Activated CD4-positive, alpha-beta memory T cell treated with anti-CD3 and anti-CD28 coated beads for 36 hours (primary cell): ENCODE measurements around the gene TUBA4B. TPM values are rescaled to one million over a fixed set of nuclear protein-coding genes. Genes with fewer than 3 reads are reported as not detected.
A peak's percentile ranks its signal among the peaks of the same experiment; 100 is the strongest.

Experiments
- CTCF ChIA-PET: fragments of 350-600 bp; sonication (Branson Sonifier 250); formaldehyde crosslinking; loops from one replicate; lab custom pipeline; 2021; ENCODE audit warnings: antibody characterized with exemption, inconsistent platforms; lab: Charles Lee
- POLR2A ChIA-PET: fragments of 350-600 bp; sonication (Branson Sonifier 250); formaldehyde crosslinking; loops from one replicate; lab custom pipeline; 2021; ENCODE audit warnings: antibody characterized with exemption; lab: Charles Lee
- DNase-seq: peaks from one replicate; pipeline ENCODE4 v3.0.0-alpha.2; 2020
- H3K27ac Mint-ChIP-seq: one replicate; pipeline ENCODE4 v1.8.0; 2021; ENCODE audit warnings: mixed read lengths
- H3K27me3 Mint-ChIP-seq: one replicate; pipeline ENCODE4 v1.8.0; 2021; ENCODE audit warnings: mixed read lengths
- H3K36me3 Mint-ChIP-seq: one replicate; pipeline ENCODE4 v1.8.0; 2021; ENCODE audit warnings: mixed read lengths
- H3K4me1 Mint-ChIP-seq: one replicate; pipeline ENCODE4 v1.8.0; 2021; ENCODE audit warnings: low read depth, mixed read lengths
- H3K4me3 Mint-ChIP-seq: one replicate; pipeline ENCODE4 v1.8.0; 2021; ENCODE audit warnings: mild to moderate bottlenecking, mixed read lengths
- H3K9me3 Mint-ChIP-seq: one replicate; pipeline ENCODE4 v1.8.0; 2021; ENCODE audit warnings: mixed read lengths
- intact Hi-C: fragments of 100-400 bp; cut with micrococcal nuclease; formaldehyde crosslinking; loops from one replicate; pipeline ENCODE4 v1.15.1; 2023
- total RNA-seq, 2 experiments: library from RNA; stranded (reverse); gene quantifications; one replicate each; pipeline ENCODE4 v1.2.3, GENCODE V29; 2021

TUBA4B gene
- not detected for total RNA-seq

DNA sequence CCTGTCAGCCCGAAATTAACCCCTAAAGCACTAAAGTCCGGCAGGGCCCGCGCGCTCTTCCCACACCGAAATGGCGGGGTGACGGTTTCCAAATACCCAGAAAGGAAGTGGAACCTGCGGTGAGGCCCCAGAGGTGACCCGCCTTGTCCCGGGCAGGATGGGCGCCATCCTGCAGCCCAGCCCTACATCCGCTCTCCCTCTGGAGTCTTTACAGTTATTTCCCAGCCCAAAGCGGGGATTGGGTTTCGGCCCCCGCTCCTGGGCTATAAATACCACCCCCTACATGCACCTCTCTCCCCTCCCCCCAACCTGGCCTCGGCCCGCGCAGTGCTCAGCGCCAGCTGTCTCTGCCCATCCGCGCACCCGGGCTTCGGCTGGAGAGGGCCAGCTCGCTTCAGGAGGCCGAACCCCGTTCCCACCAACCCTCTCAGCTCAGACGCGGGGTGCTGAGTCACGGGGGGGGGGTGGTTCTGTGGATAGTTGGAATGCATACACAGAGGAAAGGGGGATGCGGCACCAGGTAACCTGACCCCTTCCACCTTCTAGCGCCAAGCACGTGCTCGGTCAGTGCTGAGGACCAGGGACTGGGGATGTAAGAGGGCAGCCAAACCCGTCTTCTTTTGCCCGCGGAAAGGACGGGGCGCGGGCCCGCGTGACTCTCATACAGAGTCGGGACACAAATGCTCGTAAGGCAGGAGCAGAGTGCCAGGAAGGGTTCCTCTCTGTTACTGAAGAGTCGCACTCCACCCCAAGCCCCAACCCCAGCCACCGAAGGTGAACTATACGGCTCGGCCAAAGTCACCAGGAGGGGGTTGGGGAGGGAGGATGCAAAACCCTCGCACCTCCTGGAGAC, at the start of gene TUBA4B:
TUBA4B (plus strand) TSS at position 344 of the 853 bp plus-strand sequence; CDS start at position 509, 165 bp downstream.
- ChIA-PET POLR2A (interaction anchor here (0.7 to 4.7 kb wide), 15 partner anchors 8 to 848 kb away, joined by 3 to 85 read pairs (median 6); partner anchors contain the start of genes ABCB6, ANKZF1, ATG9A and CNPPD1), CTCF (interaction anchor here (0.5 to 8.2 kb wide), 6 partner anchors 14 to 1085 kb away, joined by 3 to 95 read pairs (median 4); partner anchors contain the start of genes ANKZF1, ATG9A and DNAJB2)
- peak; percentile 79 for DNase-seq
- peaks cover 46% of the 10 kb centered on the region for H3K36me3 Mint-ChIP-seq
- H3K27me3 Mint-ChIP-seq = no peaks in the 10 kb centered on the region
- peaks cover 58% of the 10 kb centered on the region for H3K4me1 Mint-ChIP-seq
- H3K27ac Mint-ChIP-seq = peak within 1 kb of the TSS; percentile 97
- intact Hi-C loops = loop anchor here (1.0 to 10.0 kb wide), 6 partner anchors 8 to 598 kb away; partner anchors contain the start of genes ABCB6, BCS1L, DNAJB2 and GLB1L
- peak within 1 kb of the TSS; percentile 86 for H3K4me3 Mint-ChIP-seq
- no peaks in the 10 kb centered on the region for H3K9me3 Mint-ChIP-seq

DNA sequence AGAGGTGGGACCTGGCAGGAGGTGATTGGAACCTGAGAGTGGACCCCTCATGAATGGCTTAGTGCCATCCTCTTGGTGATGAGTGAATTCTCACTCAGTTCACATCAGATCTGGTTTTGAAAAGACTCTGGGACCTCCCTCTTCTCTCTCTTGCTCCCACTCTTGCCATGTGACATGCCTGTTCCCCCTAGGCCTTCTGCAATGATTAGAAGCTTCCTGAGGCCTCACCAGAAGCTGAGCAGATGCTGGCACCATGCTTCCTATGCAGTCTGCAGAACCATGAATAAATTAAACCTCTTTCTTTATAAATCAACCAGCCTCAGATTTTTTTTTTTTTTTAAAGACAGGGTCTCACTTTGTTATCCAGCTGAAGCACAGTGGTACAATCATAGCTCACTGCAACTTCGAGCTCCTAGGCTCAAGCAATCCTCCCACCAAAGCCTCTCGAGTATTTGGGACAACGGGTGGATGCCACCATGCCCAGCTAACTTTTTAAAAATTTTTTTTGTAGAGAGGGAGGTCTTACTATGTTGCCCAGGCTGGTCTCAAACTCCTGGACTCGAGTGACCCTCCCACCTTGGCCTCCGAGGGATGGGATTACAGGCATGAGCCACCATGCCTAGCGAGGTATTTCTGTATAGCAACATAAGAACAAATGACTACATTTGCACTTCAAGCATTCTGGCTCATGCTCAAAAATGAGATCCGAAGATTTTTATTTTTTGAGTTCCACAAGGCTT, 48.4 kb upstream of the TUBA4B start:
- Mint-ChIP-seq H3K9me3 (peaks cover 5% of the 10 kb centered on the region), H3K27me3 (no peaks in the 10 kb centered on the region), H3K4me3 (no peak overlapping the region), H3K27ac (no peak overlapping the region), H3K4me1 (peaks cover 25% of the 10 kb centered on the region), H3K36me3 (peaks cover 5% of the 10 kb centered on the region)
- POLR2A ChIA-PET = no interaction called here
- no peak for DNase-seq
- CTCF ChIA-PET = interaction anchor here (0.7 kb wide), 1 partner anchor 33 kb away, joined by 3 read pairs; no protein-coding TSS in a partner anchor
- intact Hi-C loops = no loop called here

DNA sequence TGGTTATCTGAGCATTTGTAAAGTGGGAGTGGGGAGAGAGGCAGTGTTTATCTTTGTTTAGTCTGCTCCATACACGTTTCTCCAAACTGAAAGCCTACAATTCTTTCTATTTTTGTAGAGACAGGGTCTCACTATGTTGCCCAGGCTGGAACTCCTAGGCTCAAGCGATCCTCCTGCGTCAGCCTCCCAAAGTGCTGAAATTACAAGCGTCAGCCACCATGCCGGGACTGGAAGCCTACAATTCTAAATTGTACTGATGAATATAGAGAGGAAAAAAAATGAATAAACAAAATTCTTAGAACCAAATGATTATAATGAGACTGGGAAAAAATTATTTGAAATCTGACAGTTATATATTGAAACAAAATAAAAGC, 47.9 kb upstream of the TUBA4B start:
- H3K27me3 Mint-ChIP-seq = no peaks in the 10 kb centered on the region
- peak overlapping the region; percentile 94 for H3K4me3 Mint-ChIP-seq
- intact Hi-C loops = no loop called here
- ChIA-PET CTCF (interaction anchor here (1.0 to 1.6 kb wide), 2 partner anchors 35 to 50 kb away, joined by 3 to 7 read pairs; partner anchors contain the start of gene SLC23A3), POLR2A (interaction anchor here (2.0 to 2.6 kb wide), 2 partner anchors 25 to 28 kb away, joined by 16 to 26 read pairs; partner anchors contain the start of genes ANKZF1, ATG9A and CNPPD1)
- no peak for DNase-seq
- peaks cover 5% of the 10 kb centered on the region for H3K9me3 Mint-ChIP-seq
- no peak overlapping the region for H3K27ac Mint-ChIP-seq
- H3K36me3 Mint-ChIP-seq = peaks cover 5% of the 10 kb centered on the region
- H3K4me1 Mint-ChIP-seq = peaks cover 25% of the 10 kb centered on the region

DNA sequence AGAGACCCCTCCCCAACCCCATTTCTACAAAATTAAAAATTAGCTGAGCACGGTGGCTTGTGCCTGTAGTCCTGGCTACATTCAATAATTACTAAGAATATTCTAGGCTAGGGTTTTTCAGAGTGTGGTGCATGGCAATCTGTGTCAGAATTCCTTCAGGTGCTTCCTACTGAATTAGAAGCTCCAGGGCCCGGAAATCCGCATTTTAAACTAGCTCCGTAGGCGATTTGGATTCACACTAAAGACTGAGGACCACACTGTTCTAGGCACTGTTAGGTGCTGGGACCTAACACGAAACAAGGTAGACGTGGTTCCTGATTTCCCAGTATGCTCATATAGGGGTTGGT, 47.1 kb upstream of the TUBA4B start:
- peaks cover 27% of the 10 kb centered on the region for H3K4me1 Mint-ChIP-seq
- peak overlapping the region; percentile 99 for H3K27ac Mint-ChIP-seq
- CTCF ChIA-PET = interaction anchor here (1.0 to 3.5 kb wide), 14 partner anchors 12 to 226 kb away, joined by 3 to 22 read pairs (median 5); partner anchors contain the start of genes ANKZF1, ATG9A, CNPPD1 and GLB1L
- intact Hi-C loops = loop anchor here (1.0 kb wide), 7 partner anchors 23 to 547 kb away; partner anchors contain the start of genes ANKZF1, ATG9A, BCS1L and DNAJB2
- peaks cover 5% of the 10 kb centered on the region for H3K9me3 Mint-ChIP-seq
- peaks cover 4% of the 10 kb centered on the region for H3K36me3 Mint-ChIP-seq
- no peaks in the 10 kb centered on the region for H3K27me3 Mint-ChIP-seq
- POLR2A ChIA-PET = interaction anchor here (0.6 to 2.6 kb wide), 14 partner anchors 12 to 178 kb away, joined by 3 to 26 read pairs (median 4); partner anchors contain the start of genes ANKZF1, ATG9A, CNPPD1 and GLB1L
- peak overlapping the region; percentile 94 for H3K4me3 Mint-ChIP-seq
- DNase-seq = no peak

DNA sequence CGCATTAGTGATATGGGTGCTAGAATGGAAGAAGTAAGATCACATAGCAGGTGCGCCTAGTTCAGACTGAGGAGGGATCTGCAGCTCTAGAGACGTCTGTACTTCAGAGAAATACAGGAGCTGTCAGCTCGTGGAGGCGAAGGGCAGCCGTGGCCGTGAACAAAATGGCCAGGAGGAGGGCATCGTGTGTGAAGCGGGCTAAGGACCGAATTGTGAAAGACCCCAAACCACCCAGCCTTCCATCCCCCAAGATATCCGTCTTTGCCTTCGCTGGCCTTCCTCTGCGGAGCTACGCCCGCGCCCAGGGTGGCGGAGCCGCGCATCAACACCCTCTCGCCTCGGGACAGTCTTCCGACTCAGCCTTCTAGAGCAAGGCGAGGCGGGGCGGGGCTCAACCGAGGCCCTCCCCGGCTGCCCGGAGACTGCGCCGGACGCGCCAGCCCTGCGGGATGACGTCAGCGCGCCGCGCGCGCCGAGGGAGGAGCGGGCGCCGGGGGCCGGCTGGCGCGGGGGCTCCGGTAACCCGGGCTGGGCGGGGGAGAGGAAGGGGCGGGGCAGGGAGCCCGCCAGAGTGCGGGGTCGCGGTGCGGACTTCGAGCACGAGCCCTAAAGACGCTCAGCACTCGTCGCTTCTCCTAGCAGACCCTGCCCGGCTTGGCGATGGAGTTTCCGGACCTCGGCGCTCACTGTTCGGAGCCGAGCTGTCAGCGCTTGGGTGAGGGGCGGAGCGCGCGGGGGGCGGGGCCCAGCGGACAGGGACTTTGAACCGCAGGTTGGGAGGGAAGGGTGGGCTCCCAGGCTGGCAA, 46.5 kb upstream of the TUBA4B start, which contains the start of gene ZFAND2B:
ZFAND2B (plus strand) TSS at position 455 of the 806 bp plus-strand sequence; CDS start at position 661, 206 bp downstream.
- H3K27ac Mint-ChIP-seq = peak within 1 kb of the TSS; percentile 99
- intact Hi-C loops = loop anchor here (1.0 kb wide), 8 partner anchors 12 to 547 kb away; partner anchors contain the start of genes ABCB6, ANKZF1, ATG9A and BCS1L
- peak within 1 kb of the TSS; percentile 94 for H3K4me3 Mint-ChIP-seq
- ChIA-PET POLR2A (interaction anchor here (0.7 to 2.6 kb wide), 13 partner anchors 11 to 88 kb away, joined by 3 to 26 read pairs (median 4); partner anchors contain the start of genes ANKZF1, ATG9A, CNPPD1 and GLB1L), CTCF (interaction anchor here (0.7 to 3.5 kb wide), 16 partner anchors 11 to 226 kb away, joined by 3 to 22 read pairs (median 5); partner anchors contain the start of genes ANKZF1, ATG9A, CNPPD1 and GLB1L)
- H3K27me3 Mint-ChIP-seq = no peaks in the 10 kb centered on the region
- peaks cover 5% of the 10 kb centered on the region for H3K9me3 Mint-ChIP-seq
- peak; percentile 95 for DNase-seq
- peaks cover 3% of the 10 kb centered on the region for H3K36me3 Mint-ChIP-seq
- peaks cover 32% of the 10 kb centered on the region for H3K4me1 Mint-ChIP-seq

DNA sequence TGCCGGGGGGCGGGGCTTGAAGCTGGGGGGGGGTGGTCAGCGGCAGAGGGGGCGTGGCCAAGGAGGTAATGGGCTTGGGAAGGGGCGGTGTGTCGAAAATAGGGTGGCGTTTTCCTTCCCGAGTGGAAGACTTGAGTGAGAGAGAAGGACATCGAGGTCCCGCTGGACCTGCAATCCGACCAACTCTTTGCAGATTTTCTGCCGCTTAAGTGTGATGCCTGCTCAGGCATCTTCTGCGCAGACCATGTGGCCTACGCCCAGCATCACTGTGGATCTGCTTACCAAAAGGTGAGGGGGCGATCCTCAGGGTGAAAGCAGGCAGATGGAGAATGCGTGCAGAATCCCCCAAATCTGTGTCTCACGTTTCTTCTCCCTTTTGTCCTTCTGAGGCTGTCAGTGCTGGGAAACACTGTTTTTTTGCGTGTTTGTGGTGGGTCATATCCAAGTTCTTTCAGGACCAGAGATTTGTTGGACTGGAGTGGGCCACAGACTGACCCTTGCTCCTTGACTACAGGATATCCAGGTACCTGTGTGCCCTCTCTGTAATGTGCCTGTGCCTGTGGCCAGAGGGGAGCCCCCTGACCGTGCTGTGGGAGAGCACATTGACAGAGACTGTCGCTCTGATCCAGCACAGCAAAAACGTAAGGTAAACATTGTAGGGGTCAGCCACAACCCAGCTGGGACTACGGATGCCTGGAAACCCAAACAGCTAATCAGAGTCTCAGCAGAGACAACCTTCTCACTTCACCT, 45.7 kb upstream of the TUBA4B start:
- Mint-ChIP-seq H3K4me3 (peak overlapping the region; percentile 94), H3K36me3 (peaks cover 7% of the 10 kb centered on the region), H3K27me3 (no peaks in the 10 kb centered on the region), H3K27ac (peak overlapping the region; percentile 80), H3K4me1 (peaks cover 34% of the 10 kb centered on the region), H3K9me3 (peaks cover 5% of the 10 kb centered on the region)
- POLR2A ChIA-PET = interaction anchor here (1.4 to 2.6 kb wide), 6 partner anchors 9 to 43 kb away, joined by 3 to 26 read pairs (median 6); partner anchors contain the start of genes ANKZF1, ATG9A and CNPPD1
- CTCF ChIA-PET = interaction anchor here (1.1 to 3.5 kb wide), 7 partner anchors 11 to 88 kb away, joined by 5 to 22 read pairs (median 7); partner anchors contain the start of genes ANKZF1, ATG9A, CNPPD1 and NHEJ1
- no peak for DNase-seq
- intact Hi-C loops = loop anchor here (1.0 kb wide), 1 partner anchor 11 kb away; the partner anchor contains the start of gene ABCB6

DNA sequence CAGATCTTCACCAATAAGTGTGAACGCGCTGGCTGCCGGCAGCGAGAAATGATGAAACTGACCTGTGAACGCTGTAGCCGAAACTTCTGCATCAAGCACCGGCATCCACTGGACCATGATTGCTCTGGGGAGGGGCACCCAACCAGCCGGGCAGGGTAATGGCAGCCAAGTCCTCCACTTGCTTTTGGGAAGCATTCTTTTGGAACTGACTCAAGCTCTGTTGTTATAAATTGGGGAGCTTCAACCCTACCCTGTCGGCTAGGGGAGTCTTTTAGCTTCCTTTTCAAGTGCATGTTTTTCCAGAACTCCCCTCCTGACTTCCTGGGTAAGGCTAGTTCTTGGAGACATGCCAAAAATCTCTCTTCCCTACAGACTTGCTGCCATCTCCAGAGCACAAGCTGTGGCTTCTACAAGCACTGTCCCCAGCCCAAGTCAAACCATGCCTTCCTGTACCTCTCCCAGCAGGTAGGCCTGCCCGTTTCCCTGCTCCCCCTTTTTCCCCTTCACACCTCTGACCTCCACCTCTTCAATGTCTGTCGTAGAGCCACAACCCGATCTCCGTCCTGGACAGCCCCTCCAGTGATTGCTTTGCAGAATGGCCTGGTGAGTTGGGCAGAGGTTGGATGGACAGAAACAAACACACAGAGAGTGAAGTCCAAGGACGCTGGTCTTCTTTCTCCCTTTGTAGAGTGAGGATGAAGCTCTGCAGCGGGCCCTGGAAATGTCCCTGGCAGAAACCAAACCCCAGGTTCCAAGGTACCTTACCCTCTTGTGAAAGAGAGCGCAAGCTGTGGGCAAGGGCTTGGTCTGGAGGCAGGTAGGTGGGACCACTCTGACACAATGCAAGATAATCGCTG, 44.9 kb upstream of the TUBA4B start:
- no peak for DNase-seq
- Mint-ChIP-seq H3K36me3 (peaks cover 8% of the 10 kb centered on the region), H3K4me3 (peak overlapping the region; percentile 94), H3K27ac (peak overlapping the region; percentile 80), H3K9me3 (peaks cover 5% of the 10 kb centered on the region), H3K4me1 (peaks cover 35% of the 10 kb centered on the region), H3K27me3 (no peaks in the 10 kb centered on the region)
- intact Hi-C loops = loop anchor here (1.0 kb wide), 1 partner anchor 10 kb away; the partner anchor contains the start of gene ABCB6
- CTCF ChIA-PET = interaction anchor here (1.1 to 3.5 kb wide), 5 partner anchors 29 to 228 kb away, joined by 4 to 22 read pairs (median 9); partner anchors contain the start of genes NHEJ1 and SLC23A3
- POLR2A ChIA-PET = interaction anchor here (1.8 to 2.6 kb wide), 4 partner anchors 8 to 31 kb away, joined by 4 to 26 read pairs (median 10); partner anchors contain the start of genes ABCB6, ANKZF1, ATG9A and CNPPD1

DNA sequence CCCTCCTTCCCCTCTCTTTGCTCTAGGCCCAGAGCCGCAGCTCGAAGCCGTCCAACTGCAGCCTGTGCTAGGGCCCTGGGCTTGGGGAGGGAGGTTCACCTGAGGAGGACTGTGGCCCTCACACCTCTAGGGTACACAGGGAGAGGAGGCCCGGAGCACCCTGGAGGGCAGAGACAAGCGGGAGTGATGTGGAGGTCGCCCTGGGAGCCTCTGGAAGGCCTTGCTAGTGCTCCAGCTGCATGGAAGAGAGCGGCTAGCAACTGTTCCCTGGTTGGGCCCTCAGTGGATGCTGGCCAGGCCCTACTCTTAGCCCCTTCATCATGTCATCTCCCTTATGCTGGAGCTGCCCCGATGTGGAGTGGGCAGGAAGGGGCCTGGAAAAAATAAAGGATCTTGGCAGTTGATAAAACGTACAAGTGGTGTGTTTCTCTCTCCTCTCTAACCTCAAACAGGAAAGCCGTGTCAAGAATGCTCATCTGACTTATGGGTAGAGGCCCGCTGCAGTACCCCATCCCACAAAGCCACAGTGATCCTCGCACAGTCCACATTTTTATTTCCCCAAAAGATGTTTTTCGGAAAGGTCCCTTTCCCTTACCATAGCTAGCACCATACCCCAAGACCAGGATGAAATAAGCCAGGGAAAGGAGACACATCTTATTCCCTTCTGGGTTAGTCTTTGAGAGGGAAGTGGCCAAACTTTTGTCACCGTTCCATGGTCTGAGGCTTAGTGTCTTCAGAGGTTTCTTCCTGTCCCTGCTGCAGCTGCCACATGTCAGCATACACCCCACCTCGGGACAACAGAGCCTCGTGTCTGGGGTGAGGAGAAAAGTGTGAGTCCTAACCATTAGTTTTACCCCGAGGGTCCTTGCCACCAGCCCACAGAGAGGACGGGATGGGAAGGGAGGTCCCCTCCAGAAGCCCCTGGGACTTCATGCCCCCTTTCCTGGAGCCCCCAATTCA, 43.5 kb upstream of the TUBA4B start:
- intact Hi-C loops = no loop called here
- no peaks in the 10 kb centered on the region for H3K27me3 Mint-ChIP-seq
- ChIA-PET CTCF (interaction anchor here (1.1 to 3.0 kb wide), 4 partner anchors 39 to 229 kb away, joined by 3 to 13 read pairs (median 6); partner anchors contain the start of genes NHEJ1 and SLC23A3), POLR2A (interaction anchor here (0.7 to 2.1 kb wide), 3 partner anchors 9 to 43 kb away, joined by 4 to 13 read pairs (median 6); partner anchors contain the start of genes ABCB6, ANKZF1, ATG9A and TUBA4B)
- peaks cover 35% of the 10 kb centered on the region for H3K4me1 Mint-ChIP-seq
- H3K9me3 Mint-ChIP-seq = peaks cover 3% of the 10 kb centered on the region
- H3K27ac Mint-ChIP-seq = peak overlapping the region; percentile 68
- peaks cover 12% of the 10 kb centered on the region for H3K36me3 Mint-ChIP-seq
- no peak for DNase-seq
- no peak overlapping the region for H3K4me3 Mint-ChIP-seq
